ENCODE data around the gene PLPP6. TPM values are rescaled to one million over a fixed set of nuclear protein-coding genes. Genes with fewer than 3 reads are reported as not detected.

The PLPP6 gene
- total RNA-seq, 2 donors from 2014 or later, result 4.3 to 4.8 TPM

- Mint-ChIP-seq H3K27ac (no peak overlapping the region), H3K9me3 (no peaks in the 10 kb centered on the region), H3K4me1 (ENCODE audit: low read depth) (peaks cover 78% of the 10 kb centered on the region), H3K4me3 (no peak overlapping the region), H3K36me3 (ENCODE audit: insufficient read depth in 2 of 2) (no peaks in the 10 kb centered on the region), H3K27me3 (ENCODE audit: low read depth) (no peaks in the 10 kb centered on the region)
- ATAC-seq (replicated peaks in 1 of 2) (no peak), DNase-seq (no peak)
Observed at GRCh38 chr9:4667681-4668080, 5.6 kb downstream of the PLPP6 start.

GRCh38 chr9:4668604-4669003 lies 6.5 kb downstream of the PLPP6 start:
- H3K4me1 Mint-ChIP-seq (ENCODE audit: low read depth), result peaks cover 68% of the 10 kb centered on the region
- H3K4me3 Mint-ChIP-seq, result no peak overlapping the region
- H3K9me3 Mint-ChIP-seq, result no peaks in the 10 kb centered on the region
- DNase-seq (no peak), ATAC-seq (replicated peaks in 1 of 2) (no peak)
- H3K27me3 Mint-ChIP-seq (ENCODE audit: low read depth), result no peaks in the 10 kb centered on the region
- H3K27ac Mint-ChIP-seq, result no peak overlapping the region
- no peaks in the 10 kb centered on the region for H3K36me3 Mint-ChIP-seq (ENCODE audit: insufficient read depth in 2 of 2)

- no peaks in the 10 kb centered on the region for H3K9me3 Mint-ChIP-seq
- peaks cover 56% of the 10 kb centered on the region for H3K4me1 Mint-ChIP-seq (ENCODE audit: low read depth)
- no peaks in the 10 kb centered on the region for H3K27me3 Mint-ChIP-seq (ENCODE audit: low read depth)
- no peak overlapping the region for H3K4me3 Mint-ChIP-seq
- H3K36me3 Mint-ChIP-seq (ENCODE audit: insufficient read depth in 2 of 2), result no peaks in the 10 kb centered on the region
- H3K27ac Mint-ChIP-seq, result no peak overlapping the region
- DNase-seq (no peak), ATAC-seq (replicated peaks in 1 of 2) (no peak)
Observed at GRCh38 chr9:4669890-4670289, 7.8 kb downstream of the PLPP6 start.

- H3K27ac Mint-ChIP-seq, result peak overlapping the region; percentile 35
Observed at GRCh38 chr9:4670591-4670990, 8.5 kb downstream of the PLPP6 start.

GRCh38 chr9:4671737-4672136 lies 9.6 kb downstream of the PLPP6 start:
- no peak for DNase-seq
- no peaks in the 10 kb centered on the region for H3K27me3 Mint-ChIP-seq (ENCODE audit: low read depth)
- H3K27ac Mint-ChIP-seq, result no peak overlapping the region
- H3K4me3 Mint-ChIP-seq, result no peak overlapping the region
- H3K4me1 Mint-ChIP-seq (ENCODE audit: low read depth), result peaks cover 37% of the 10 kb centered on the region
- H3K9me3 Mint-ChIP-seq, result no peaks in the 10 kb centered on the region
- H3K36me3 Mint-ChIP-seq (ENCODE audit: insufficient read depth in 2 of 2), result no peaks in the 10 kb centered on the region
- ATAC-seq (replicated peaks in 1 of 2), result peak; percentile 67 to 76

More at GRCh38 chr9:4670591-4670990, 8.5 kb downstream of the PLPP6 start:
- no peaks in the 10 kb centered on the region for H3K27me3 Mint-ChIP-seq (ENCODE audit: low read depth)
- peak overlapping the region; percentile 29 to 33 for H3K4me3 Mint-ChIP-seq
- ATAC-seq (replicated peaks in 1 of 2) (peak in 1 of 2 donors; percentile 31), DNase-seq (no peak)
- H3K9me3 Mint-ChIP-seq, result no peaks in the 10 kb centered on the region
- no peaks in the 10 kb centered on the region for H3K36me3 Mint-ChIP-seq (ENCODE audit: insufficient read depth in 2 of 2)
- H3K4me1 Mint-ChIP-seq (ENCODE audit: low read depth), result peaks cover 49% of the 10 kb centered on the region

GRCh38 chr9:4674783-4675182 lies 12.7 kb downstream of the PLPP6 start:
- Mint-ChIP-seq H3K27me3 (ENCODE audit: low read depth) (no peaks in the 10 kb centered on the region), H3K4me1 (ENCODE audit: low read depth) (peaks cover 17% of the 10 kb centered on the region), H3K9me3 (no peaks in the 10 kb centered on the region), H3K27ac (no peak overlapping the region), H3K4me3 (no peak overlapping the region), H3K36me3 (ENCODE audit: insufficient read depth in 2 of 2) (no peaks in the 10 kb centered on the region)
- no peak for ATAC-seq (replicated peaks in 1 of 2)
- DNase-seq, result no peak

- no peak for ATAC-seq (replicated peaks in 1 of 2)
- DNase-seq, result no peak
- Mint-ChIP-seq H3K27ac (no peak overlapping the region), H3K4me1 (ENCODE audit: low read depth) (no peaks in the 10 kb centered on the region), H3K9me3 (no peaks in the 10 kb centered on the region), H3K27me3 (ENCODE audit: low read depth) (no peaks in the 10 kb centered on the region), H3K36me3 (ENCODE audit: insufficient read depth in 2 of 2) (no peaks in the 10 kb centered on the region), H3K4me3 (no peak overlapping the region)
Observed at GRCh38 chr9:4677392-4677791, 15.3 kb downstream of the PLPP6 start.

- no peaks in the 10 kb centered on the region for H3K27me3 Mint-ChIP-seq (ENCODE audit: low read depth)
- no peaks in the 10 kb centered on the region for H3K9me3 Mint-ChIP-seq
- H3K4me1 Mint-ChIP-seq (ENCODE audit: low read depth), result peaks cover 5% of the 10 kb centered on the region
- no peak overlapping the region for H3K27ac Mint-ChIP-seq
- no peak overlapping the region for H3K4me3 Mint-ChIP-seq
- ATAC-seq (replicated peaks in 1 of 2) (peak; percentile 4 to 14), DNase-seq (peak; percentile 9 to 37)
- H3K36me3 Mint-ChIP-seq (ENCODE audit: insufficient read depth in 2 of 2), result peaks cover 0 to 2% of the 10 kb centered on the region in 2 donors
Observed at GRCh38 chr9:4678679-4679267, 16.7 kb downstream of the PLPP6 start.

GRCh38 chr9:4679268-4680172 lies 17.4 kb downstream of the PLPP6 start, which contains the start of gene CDC37L1:
Gene CDC37L1, plus strand, starts transcription at chr9:4679569. Its CDS starts 199 bp downstream, at chr9:4679768.
- no peak within 1 kb of the TSS for H3K27ac Mint-ChIP-seq
- H3K9me3 Mint-ChIP-seq, result no peaks in the 10 kb centered on the region
- H3K4me1 Mint-ChIP-seq (ENCODE audit: low read depth), result peaks cover 9% of the 10 kb centered on the region
- H3K4me3 Mint-ChIP-seq, result no peak within 1 kb of the TSS
- ATAC-seq (replicated peaks in 1 of 2) (peak; percentile 98), DNase-seq (peak; percentile 99 to 100)
- peaks cover 0 to 2% of the 10 kb centered on the region in 2 donors for H3K36me3 Mint-ChIP-seq (ENCODE audit: insufficient read depth in 2 of 2)
- no peaks in the 10 kb centered on the region for H3K27me3 Mint-ChIP-seq (ENCODE audit: low read depth)

- no peak overlapping the region for H3K27ac Mint-ChIP-seq
- no peaks in the 10 kb centered on the region for H3K9me3 Mint-ChIP-seq
- DNase-seq (no peak), ATAC-seq (replicated peaks in 1 of 2) (no peak)
- H3K4me3 Mint-ChIP-seq, result no peak overlapping the region
- H3K4me1 Mint-ChIP-seq (ENCODE audit: low read depth), result peaks cover 14% of the 10 kb centered on the region
- H3K27me3 Mint-ChIP-seq (ENCODE audit: low read depth), result no peaks in the 10 kb centered on the region
- H3K36me3 Mint-ChIP-seq (ENCODE audit: insufficient read depth in 2 of 2), result peaks cover 4 to 5% of the 10 kb centered on the region in 2 donors
Observed at GRCh38 chr9:4680173-4680525, 18.1 kb downstream of the PLPP6 start.

GRCh38 chr9:4680750-4681149 lies 18.7 kb downstream of the PLPP6 start:
- Mint-ChIP-seq H3K36me3 (ENCODE audit: insufficient read depth in 2 of 2) (peaks cover 4 to 9% of the 10 kb centered on the region in 2 donors), H3K27me3 (ENCODE audit: low read depth) (no peaks in the 10 kb centered on the region), H3K4me1 (ENCODE audit: low read depth) (peaks cover 19% of the 10 kb centered on the region), H3K9me3 (no peaks in the 10 kb centered on the region), H3K4me3 (no peak overlapping the region), H3K27ac (no peak overlapping the region)
- DNase-seq (no peak), ATAC-seq (replicated peaks in 1 of 2) (no peak)

- Mint-ChIP-seq H3K27me3 (ENCODE audit: low read depth) (no peaks in the 10 kb centered on the region), H3K4me1 (ENCODE audit: low read depth) (peaks cover 39% of the 10 kb centered on the region), H3K4me3 (no peak overlapping the region), H3K9me3 (no peaks in the 10 kb centered on the region), H3K36me3 (ENCODE audit: insufficient read depth in 2 of 2) (peaks cover 4 to 11% of the 10 kb centered on the region in 2 donors), H3K27ac (no peak overlapping the region)
- no peak for DNase-seq
- no peak for ATAC-seq (replicated peaks in 1 of 2)
Observed at GRCh38 chr9:4684820-4685219, 22.7 kb downstream of the PLPP6 start.

- H3K4me1 Mint-ChIP-seq (ENCODE audit: low read depth), result peaks cover 51% of the 10 kb centered on the region
- DNase-seq (no peak), ATAC-seq (replicated peaks in 1 of 2) (peak in 1 of 2 donors; percentile 33)
- H3K27me3 Mint-ChIP-seq (ENCODE audit: low read depth), result no peaks in the 10 kb centered on the region
- H3K9me3 Mint-ChIP-seq, result no peaks in the 10 kb centered on the region
- no peak overlapping the region for H3K27ac Mint-ChIP-seq
- peaks cover 4 to 11% of the 10 kb centered on the region in 2 donors for H3K36me3 Mint-ChIP-seq (ENCODE audit: insufficient read depth in 2 of 2)
- no peak overlapping the region for H3K4me3 Mint-ChIP-seq
Observed at GRCh38 chr9:4686112-4686511, 24.0 kb downstream of the PLPP6 start.

Data from activated T-cell treated with anti-CD3 and anti-CD28 coated beads, Interleukin-2, amount 50 U/mL, for 72 hours (primary cell).